ENCODE measurements around the gene SEZ6L2.
"Not testable (repeated sequence)": the region's sequence is repeated elsewhere in the genome, so short reads cannot be mapped to it uniquely, and the experiment has no call there.

GRCh38 chr16:29869067-29869466, 30.3 kb downstream of the SEZ6L2 start:
- not testable (repeated sequence) for TF ChIP-seq CTCF (IDR thresholded peaks at IDR 0.05); POLR2AphosphoS5 (IDR thresholded peaks at IDR 0.05; ENCODE audit: insufficient read depth in 1 of 2, low read depth in 1 of 2); POLR2A (IDR thresholded peaks at IDR 0.05)

Data from vagina (tissue), 2 donors.